ENCODE measurements around the gene PKD1L1. TPM values are rescaled to one million over a fixed set of nuclear protein-coding genes. Genes with fewer than 3 reads are reported as not detected.

PKD1L1 gene
- total RNA-seq, 1 experiment from 2014 or later, result not detected

- no peaks in the 10 kb centered on the region for H3K36me3 ChIP-seq (ENCODE audit: insufficient read depth, low read length, poor library complexity, severe bottlenecking)
- no peaks in the 10 kb centered on the region for H3K27me3 ChIP-seq (replicated peaks; ENCODE audit: insufficient read depth, low read depth, low read length, poor library complexity)
- H3K9me3 ChIP-seq (ENCODE audit: low read depth, low read length, poor library complexity, severe bottlenecking), result no peaks in the 10 kb centered on the region
- no TSS peak for BruUV-seq (replicated peaks)
- intact Hi-C loops (cut with micrococcal nuclease; ENCODE audit: unreplicated experiment), result no loop called here
- DNase-seq (ENCODE audit: low spot score), result no peak
- H3K4me1 ChIP-seq (ENCODE audit: insufficient read depth, low read length, poor library complexity, severe bottlenecking), result no peaks in the 10 kb centered on the region
- ChIA-PET CTCF (no interaction called here), POLR2A (ENCODE audit: low non-redundant PET) (no interaction called here)
- no peak overlapping the region for H3K27ac ChIP-seq (ENCODE audit: low read depth, low read length, poor library complexity, severe bottlenecking)
- no peak overlapping the region for H3K4me3 ChIP-seq (ENCODE audit: low read depth, low read length, poor library complexity, severe bottlenecking)
- TF ChIP-seq, protein P1, sequence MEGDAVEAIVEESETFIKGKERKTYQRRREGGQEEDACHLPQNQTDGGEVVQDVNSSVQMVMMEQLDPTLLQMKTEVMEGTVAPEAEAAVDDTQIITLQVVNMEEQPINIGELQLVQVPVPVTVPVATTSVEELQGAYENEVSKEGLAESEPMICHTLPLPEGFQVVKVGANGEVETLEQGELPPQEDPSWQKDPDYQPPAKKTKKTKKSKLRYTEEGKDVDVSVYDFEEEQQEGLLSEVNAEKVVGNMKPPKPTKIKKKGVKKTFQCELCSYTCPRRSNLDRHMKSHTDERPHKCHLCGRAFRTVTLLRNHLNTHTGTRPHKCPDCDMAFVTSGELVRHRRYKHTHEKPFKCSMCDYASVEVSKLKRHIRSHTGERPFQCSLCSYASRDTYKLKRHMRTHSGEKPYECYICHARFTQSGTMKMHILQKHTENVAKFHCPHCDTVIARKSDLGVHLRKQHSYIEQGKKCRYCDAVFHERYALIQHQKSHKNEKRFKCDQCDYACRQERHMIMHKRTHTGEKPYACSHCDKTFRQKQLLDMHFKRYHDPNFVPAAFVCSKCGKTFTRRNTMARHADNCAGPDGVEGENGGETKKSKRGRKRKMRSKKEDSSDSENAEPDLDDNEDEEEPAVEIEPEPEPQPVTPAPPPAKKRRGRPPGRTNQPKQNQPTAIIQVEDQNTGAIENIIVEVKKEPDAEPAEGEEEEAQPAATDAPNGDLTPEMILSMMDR (conservative IDR thresholded peaks at IDR 0.05; ENCODE audit: low read depth, low read length), result no peak
- TF ChIP-seq EZH2 (IDR thresholded peaks at IDR 0.05; ENCODE audit: borderline replicate concordance, low read depth, low read length, poor library complexity, severe bottlenecking), result no peak
Measured at GRCh38 chr7:47777531-47778152, 170.6 kb downstream of the PKD1L1 start.

DNA sequence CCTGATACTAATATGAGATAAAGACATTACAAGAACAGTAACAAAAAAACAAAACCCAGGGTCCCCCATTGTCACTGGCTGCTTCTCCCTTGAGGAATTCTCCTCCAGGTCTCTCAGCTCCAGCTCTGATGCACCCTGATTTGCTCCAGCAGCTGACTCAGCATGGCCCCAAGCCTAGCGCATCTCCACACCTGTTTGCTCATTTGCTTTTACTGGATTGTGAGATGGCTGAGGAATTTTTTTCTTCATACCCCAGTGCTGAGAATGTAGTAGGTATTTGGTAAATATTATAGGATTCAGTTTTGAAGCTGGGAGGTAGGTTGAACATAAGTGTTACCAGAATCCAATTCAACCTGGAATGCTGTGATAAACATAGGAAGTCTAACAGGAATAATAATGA, 171.9 kb downstream of the PKD1L1 start:
- Histone ChIP-seq H3K4me1 (ENCODE audit: insufficient read depth, low read length, poor library complexity, severe bottlenecking) (no peaks in the 10 kb centered on the region), H3K27me3 (replicated peaks; ENCODE audit: insufficient read depth, low read depth, low read length, poor library complexity) (no peaks in the 10 kb centered on the region), H3K4me3 (ENCODE audit: low read depth, low read length, poor library complexity, severe bottlenecking) (no peak overlapping the region), H3K27ac (ENCODE audit: low read depth, low read length, poor library complexity, severe bottlenecking) (no peak overlapping the region), H3K9me3 (ENCODE audit: low read depth, low read length, poor library complexity, severe bottlenecking) (no peaks in the 10 kb centered on the region), H3K36me3 (ENCODE audit: insufficient read depth, low read length, poor library complexity, severe bottlenecking) (no peaks in the 10 kb centered on the region)
- DNase-seq (ENCODE audit: low spot score), result no peak
- ChIA-PET POLR2A (ENCODE audit: low non-redundant PET) (no interaction called here), CTCF (no interaction called here)
- no TSS peak for BruUV-seq (replicated peaks)
- TF ChIP-seq, protein P1 (conservative IDR thresholded peaks at IDR 0.05; ENCODE audit: low read depth, low read length), result no peak
- TF ChIP-seq EZH2 (IDR thresholded peaks at IDR 0.05; ENCODE audit: borderline replicate concordance, low read depth, low read length, poor library complexity, severe bottlenecking), result no peak
- intact Hi-C loops (cut with micrococcal nuclease; ENCODE audit: unreplicated experiment), result no loop called here

DNA sequence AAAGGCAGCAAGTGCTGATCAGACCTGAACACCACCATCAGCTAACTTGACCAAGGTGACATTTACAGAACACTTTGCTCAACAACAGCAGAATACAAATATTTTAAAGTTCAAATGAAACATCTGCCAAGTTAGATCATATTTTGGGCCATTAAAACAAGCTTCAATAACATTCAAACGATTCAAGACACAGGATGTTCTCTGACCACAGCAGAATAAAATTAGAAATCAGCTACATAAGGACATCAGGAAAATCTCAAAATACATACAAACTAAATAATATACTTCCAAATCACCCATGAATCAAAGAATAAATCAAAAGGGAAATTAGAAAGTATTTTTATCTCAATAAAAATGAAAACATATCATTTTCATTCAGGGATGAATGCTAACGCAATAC, 173.0 kb downstream of the PKD1L1 start:
- POLR2A ChIA-PET (ENCODE audit: low non-redundant PET), result no interaction called here
- CTCF ChIA-PET, result no interaction called here
- BruUV-seq (replicated peaks), result no TSS peak
- Histone ChIP-seq H3K27me3 (replicated peaks; ENCODE audit: insufficient read depth, low read depth, low read length, poor library complexity) (no peaks in the 10 kb centered on the region), H3K27ac (ENCODE audit: low read depth, low read length, poor library complexity, severe bottlenecking) (no peak overlapping the region), H3K4me3 (ENCODE audit: low read depth, low read length, poor library complexity, severe bottlenecking) (no peak overlapping the region), H3K9me3 (ENCODE audit: low read depth, low read length, poor library complexity, severe bottlenecking) (no peaks in the 10 kb centered on the region), H3K36me3 (ENCODE audit: insufficient read depth, low read length, poor library complexity, severe bottlenecking) (no peaks in the 10 kb centered on the region), H3K4me1 (ENCODE audit: insufficient read depth, low read length, poor library complexity, severe bottlenecking) (no peaks in the 10 kb centered on the region)
- TF ChIP-seq, protein P1 (conservative IDR thresholded peaks at IDR 0.05; ENCODE audit: low read depth, low read length), result no peak
- no peak for TF ChIP-seq EZH2 (IDR thresholded peaks at IDR 0.05; ENCODE audit: borderline replicate concordance, low read depth, low read length, poor library complexity, severe bottlenecking)
- DNase-seq (ENCODE audit: low spot score), result no peak
- intact Hi-C loops (cut with micrococcal nuclease; ENCODE audit: unreplicated experiment), result no loop called here
